ENCODE data around the gene FBXL14. TPM values are rescaled to one million over a fixed set of nuclear protein-coding genes. Genes with fewer than 3 reads are reported as not detected.
"Not testable (repeated sequence)": the region's sequence is repeated elsewhere in the genome, so short reads cannot be mapped to it uniquely, and the experiment has no call there.

The FBXL14 gene
- total RNA-seq, 1 experiment from 2014 or later = 18.3 TPM

- H3K9me3 ChIP-seq (ENCODE audit: low read length) = no peaks in the 10 kb centered on the region
- H3K79me2 ChIP-seq (ENCODE audit: low read length) = no peaks in the 10 kb centered on the region
- ChIA-PET CTCF (no interaction called here), POLR2A (ENCODE audit: unreplicated experiment) (no interaction called here)
- H3K9me2 ChIP-seq (replicated peaks; ENCODE audit: low read length) = no peaks in the 10 kb centered on the region
- H3K4me3 ChIP-seq (ENCODE audit: low read length) = no peak overlapping the region
- DNase-seq (no peak), ATAC-seq (no peak)
- TF ChIP-seq EZH2 (IDR thresholded peaks at IDR 0.05; ENCODE audit: low read length, unreplicated experiment) = no peak
- intact Hi-C loops (cut with micrococcal nuclease) = no loop called here
- H3K4me1 ChIP-seq (ENCODE audit: insufficient read depth, low read length) = no peaks in the 10 kb centered on the region
- H2AFZ ChIP-seq (ENCODE audit: low read length) = no peak overlapping the region
- no peaks in the 10 kb centered on the region for H4K20me1 ChIP-seq (ENCODE audit: low read length)
- H3K36me3 ChIP-seq (ENCODE audit: low read depth, low read length) = no peaks in the 10 kb centered on the region
- H3K27me3 ChIP-seq (ENCODE audit: low read length) = no peaks in the 10 kb centered on the region
- no peak overlapping the region for H3K27ac ChIP-seq (ENCODE audit: low read length)
- no peaks in the 10 kb centered on the region for H3F3A ChIP-seq (ENCODE audit: low read length, unreplicated experiment)
- H3K9ac ChIP-seq (ENCODE audit: low read length) = no peak overlapping the region
- no peak overlapping the region for H3K4me2 ChIP-seq (ENCODE audit: low read length)
- BruUV-seq (replicated peaks) = no TSS peak
These were observed 31.5 kb downstream of the FBXL14 start for GRCh38 chr12:1562813-1563407.

- TF ChIP-seq CTCF (conservative IDR thresholded peaks at IDR 0.05; ENCODE audit: low read depth, low read length) (no peak), EZH2phosphoT487 (IDR thresholded peaks at IDR 0.05; ENCODE audit: borderline replicate concordance, low read length) (no peak), EZH2 (IDR thresholded peaks at IDR 0.05; ENCODE audit: low read length, unreplicated experiment) (no peak)
- intact Hi-C loops (cut with micrococcal nuclease) = no loop called here
- CTCF ChIA-PET = no interaction called here
These were observed 33.7 kb downstream of the FBXL14 start for GRCh38 chr12:1560704-1561103.

GRCh38 chr12:1559676-1560091 lies 34.7 kb downstream of the FBXL14 start:
- no peaks in the 10 kb centered on the region for H4K20me1 ChIP-seq (ENCODE audit: low read length)
- POLR2A ChIA-PET (ENCODE audit: unreplicated experiment) = no interaction called here
- DNase-seq (no peak), ATAC-seq (no peak)
- no peak overlapping the region for H3K4me2 ChIP-seq (ENCODE audit: low read length)
- H3K36me3 ChIP-seq (ENCODE audit: low read depth, low read length) = no peaks in the 10 kb centered on the region
- no peaks in the 10 kb centered on the region for H3F3A ChIP-seq (ENCODE audit: low read length, unreplicated experiment)
- TF ChIP-seq EZH2 (IDR thresholded peaks at IDR 0.05; ENCODE audit: low read length, unreplicated experiment) = no peak
- no peak for TF ChIP-seq EZH2phosphoT487 (IDR thresholded peaks at IDR 0.05; ENCODE audit: borderline replicate concordance, low read length)
- no peak for TF ChIP-seq CTCF (conservative IDR thresholded peaks at IDR 0.05; ENCODE audit: low read depth, low read length)
- H3K4me3 ChIP-seq (ENCODE audit: low read length) = no peak overlapping the region
- no peaks in the 10 kb centered on the region for H3K4me1 ChIP-seq (ENCODE audit: insufficient read depth, low read length)
- no peaks in the 10 kb centered on the region for H3K9me3 ChIP-seq (ENCODE audit: low read length)
- no peak overlapping the region for H3K27ac ChIP-seq (ENCODE audit: low read length)
- no peak overlapping the region for H3K9ac ChIP-seq (ENCODE audit: low read length)
- CTCF ChIA-PET = no interaction called here
- no peaks in the 10 kb centered on the region for H3K9me2 ChIP-seq (replicated peaks; ENCODE audit: low read length)
- BruUV-seq (replicated peaks) = no TSS peak
- no peaks in the 10 kb centered on the region for H3K27me3 ChIP-seq (ENCODE audit: low read length)
- H2AFZ ChIP-seq (ENCODE audit: low read length) = no peak overlapping the region
- H3K79me2 ChIP-seq (ENCODE audit: low read length) = no peaks in the 10 kb centered on the region
- intact Hi-C loops (cut with micrococcal nuclease) = no loop called here

More at GRCh38 chr12:1560704-1561103, 33.7 kb downstream of the FBXL14 start:
- no peak for ATAC-seq
- no peaks in the 10 kb centered on the region for H3K27me3 ChIP-seq (ENCODE audit: low read length)
- no peak overlapping the region for H3K4me3 ChIP-seq (ENCODE audit: low read length)
- H3F3A ChIP-seq (ENCODE audit: low read length, unreplicated experiment) = no peaks in the 10 kb centered on the region
- H3K9me2 ChIP-seq (replicated peaks; ENCODE audit: low read length) = no peaks in the 10 kb centered on the region
- H2AFZ ChIP-seq (ENCODE audit: low read length) = no peak overlapping the region
- no TSS peak for BruUV-seq (replicated peaks)
- H4K20me1 ChIP-seq (ENCODE audit: low read length) = no peaks in the 10 kb centered on the region
- no peak overlapping the region for H3K9ac ChIP-seq (ENCODE audit: low read length)
- H3K27ac ChIP-seq (ENCODE audit: low read length) = no peak overlapping the region
- POLR2A ChIA-PET (ENCODE audit: unreplicated experiment) = no interaction called here
- no peaks in the 10 kb centered on the region for H3K79me2 ChIP-seq (ENCODE audit: low read length)
- H3K4me1 ChIP-seq (ENCODE audit: insufficient read depth, low read length) = no peaks in the 10 kb centered on the region
- H3K9me3 ChIP-seq (ENCODE audit: low read length) = no peaks in the 10 kb centered on the region
- H3K4me2 ChIP-seq (ENCODE audit: low read length) = no peak overlapping the region
- no peaks in the 10 kb centered on the region for H3K36me3 ChIP-seq (ENCODE audit: low read depth, low read length)
- DNase-seq = no peak

DNA sequence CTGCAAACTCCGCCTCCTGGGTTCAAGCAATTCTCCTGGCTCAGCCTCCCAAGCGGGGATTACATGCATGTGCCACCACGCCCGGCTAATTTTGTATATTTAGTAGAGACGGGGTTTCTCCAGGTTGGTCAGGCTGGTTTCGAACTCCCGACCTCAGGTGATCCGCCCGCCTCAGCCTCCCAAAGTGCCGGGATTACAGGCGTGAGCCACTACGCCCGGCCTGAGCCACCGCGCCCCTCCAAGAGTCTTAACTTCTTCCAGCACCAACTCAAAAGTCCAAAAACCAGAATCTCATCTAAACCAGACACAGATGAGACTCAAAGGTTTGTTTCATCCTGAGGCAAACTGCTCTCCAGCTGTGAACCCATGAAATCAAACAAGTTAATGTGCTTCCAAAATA lies 36.3 kb downstream of the FBXL14 start:
- CTCF ChIA-PET; H4K20me1 ChIP-seq (ENCODE audit: low read length); H3K4me1 ChIP-seq (ENCODE audit: insufficient read depth, low read length); H3K9me2 ChIP-seq (replicated peaks; ENCODE audit: low read length); H3F3A ChIP-seq (ENCODE audit: low read length, unreplicated experiment); POLR2A ChIA-PET (ENCODE audit: unreplicated experiment); H3K9ac ChIP-seq (ENCODE audit: low read length); BruUV-seq (replicated peaks); H3K4me2 ChIP-seq (ENCODE audit: low read length); H3K27ac ChIP-seq (ENCODE audit: low read length); DNase-seq; H3K4me3 ChIP-seq (ENCODE audit: low read length); H3K27me3 ChIP-seq (ENCODE audit: low read length); ATAC-seq; H3K9me3 ChIP-seq (ENCODE audit: low read length); H3K79me2 ChIP-seq (ENCODE audit: low read length); H3K36me3 ChIP-seq (ENCODE audit: low read depth, low read length); intact Hi-C loops (cut with micrococcal nuclease); H2AFZ ChIP-seq (ENCODE audit: low read length): not testable (repeated sequence)
